Body of pancreas (tissue), 4 donors: Measurements from ENCODE around the gene ZNF653. TPM values are rescaled to one million over a fixed set of nuclear protein-coding genes. Genes with fewer than 3 reads are reported as not detected.

Experiments
- ATAC-seq: fragments of 150-250 bp; one replicate; pipeline ENCODE4 v1.9.1; 2016
- DNase-seq, 4 donors: peaks; one replicate each; pipeline ENCODE4 v3.0.0-alpha.2; 2019
- H3K27ac ChIP-seq, 4 donors: fragments of 200-600 bp; sonication (generic); 1 replicate in 3 of 4; 2 replicates in 1 of 4; pipeline versions ENCODE4 v1.5.1 to v1.6.1; 2016 to 2019; ENCODE audit warnings: mild to moderate bottlenecking in 1 of 4, mixed read lengths in 1 of 4, moderate library complexity in 1 of 4
- H3K27me3 ChIP-seq, 2 donors: fragments of 200-600 bp; sonication (generic); one replicate each; pipeline ENCODE4 v1.6.0; 2016; ENCODE audit warnings: mild to moderate bottlenecking in 1 of 2
- H3K36me3 ChIP-seq, 2 donors: fragments of 200-600 bp; sonication (generic); replicated peaks in 1 of 2; 2 replicates each; pipeline ENCODE4 v1.5.1; 2016; ENCODE audit warnings: low read depth in 2 of 2; ENCODE audit not compliant: insufficient read depth in 1 of 2
- H3K4me1 ChIP-seq: fragments of 200-600 bp; sonication (generic); one replicate; pipeline ENCODE4 v1.6.0; 2016
- H3K4me3 ChIP-seq, 2 donors: fragments of 200-600 bp; sonication (generic); 1 replicate in 1 of 2; 2 replicates in 1 of 2; pipeline ENCODE4 v1.5.1; 2016 to 2019
- H3K9me3 ChIP-seq, 3 donors: fragments of 200-600 bp; sonication (generic); 1 replicate in 2 of 3; 2 replicates in 1 of 3; pipeline ENCODE4 v1.5.1; 2016
- CTCF ChIP-seq, 7 experiments: fragments of 450-650 bp in 4 of 7; fragments of 200-600 bp in 3 of 7; sonication (generic) in 3 of 7; IDR thresholded peaks; one replicate each; pipeline ENCODE4 v1.5.1; 2016 to 2019; ENCODE audit warnings: antibody characterized with exemption in 7 of 7
- POLR2A ChIP-seq, 3 donors: fragments of 450-650 bp; IDR thresholded peaks; one replicate each; pipeline ENCODE4 v1.6.1; 2016; ENCODE audit warnings: antibody characterized with exemption in 3 of 3, mild to moderate bottlenecking in 2 of 3
- WGBS, 2 donors: methylation state at CpG; one replicate each; pipeline ENCODE4 v1.1.5; 2017; 5-methylcytosine and 5-hydroxymethylcytosine counted together
- intact Hi-C: fragments of 100-400 bp; cut with DNase I; formaldehyde crosslinking; loops from one replicate; pipeline ENCODE4 v1.15.1; 2023
- total RNA-seq, 2 donors: library from RNA; depleted of rRNA; stranded (reverse); fragments of >200 nt; gene quantifications; one replicate each; pipeline ENCODE4 v1.1.0, GENCODE V29; 2016

Gene ZNF653
- total RNA-seq, 2 donors from 2014 or later: 9.6 to 22.1 TPM

GRCh38 chr19:11541238-11541637 lies 35.6 kb upstream of the ZNF653 start:
- TF ChIP-seq CTCF (IDR thresholded peaks at IDR 0.05) (no peak), POLR2A (IDR thresholded peaks at IDR 0.05) (no peak)
- ATAC-seq: no peak
- Histone ChIP-seq H3K9me3 (no peaks in the 10 kb centered on the region), H3K27me3 (peaks cover 0 to 11% of the 10 kb centered on the region in 2 donors), H3K27ac (no peak overlapping the region), H3K4me1 (peaks cover 6% of the 10 kb centered on the region), H3K4me3 (no peak overlapping the region), H3K36me3 (no peaks in the 10 kb centered on the region)
- intact Hi-C loops: no loop called here
- WGBS, 2 donors: 68 to 77% methylated on average over 3 of the region's 3 CpGs
- DNase-seq: no peak

GRCh38 chr19:11540645-11541044 lies 35.0 kb upstream of the ZNF653 start:
- intact Hi-C loops: no loop called here
- peaks cover 12% of the 10 kb centered on the region for H3K4me1 ChIP-seq
- H3K4me3 ChIP-seq: no peak overlapping the region
- peak in 1 of 4 donors; percentile 29 for DNase-seq
- H3K36me3 ChIP-seq: no peaks in the 10 kb centered on the region
- 55 to 75% methylated on average over 2 to 5 of the region's 5 CpGs for WGBS, 2 donors
- TF ChIP-seq CTCF (IDR thresholded peaks at IDR 0.05) (no peak), POLR2A (IDR thresholded peaks at IDR 0.05) (no peak)
- H3K27me3 ChIP-seq: peaks cover 0 to 11% of the 10 kb centered on the region in 2 donors
- no peak overlapping the region for H3K27ac ChIP-seq
- H3K9me3 ChIP-seq: no peaks in the 10 kb centered on the region
- no peak for ATAC-seq

GRCh38 chr19:11539495-11540365 lies 34.1 kb upstream of the ZNF653 start:
- no peak for ATAC-seq

GRCh38 chr19:11538232-11539036 lies 32.8 kb upstream of the ZNF653 start, which contains the start of gene CNN1:
CNN1 (plus strand) TSS chr19:11538851; CDS start chr19:11538928, 77 bp downstream.
- 42 to 55% methylated on average over 13 to 21 of the region's 21 CpGs for WGBS, 2 donors
- DNase-seq (peak in 2 of 4 donors; percentile 27 to 42), ATAC-seq (no peak)
- Histone ChIP-seq H3K9me3 (no peaks in the 10 kb centered on the region), H3K4me3 (no peak within 1 kb of the TSS), H3K27me3 (peaks cover 0 to 11% of the 10 kb centered on the region in 2 donors), H3K36me3 (no peaks in the 10 kb centered on the region), H3K27ac (no peak within 1 kb of the TSS), H3K4me1 (peaks cover 15% of the 10 kb centered on the region)
- intact Hi-C loops: no loop called here
- TF ChIP-seq CTCF (IDR thresholded peaks at IDR 0.05): no peak
- TF ChIP-seq POLR2A (IDR thresholded peaks at IDR 0.05): no peak

More at GRCh38 chr19:11539495-11540365, 34.1 kb upstream of the ZNF653 start:
- no peak for TF ChIP-seq POLR2A (IDR thresholded peaks at IDR 0.05)
- TF ChIP-seq CTCF (IDR thresholded peaks at IDR 0.05): no peak
- H3K9me3 ChIP-seq: no peaks in the 10 kb centered on the region
- H3K4me1 ChIP-seq: peaks cover 15% of the 10 kb centered on the region
- H3K4me3 ChIP-seq: no peak overlapping the region
- no peak for DNase-seq
- H3K36me3 ChIP-seq: no peaks in the 10 kb centered on the region
- intact Hi-C loops: no loop called here
- peaks cover 0 to 11% of the 10 kb centered on the region in 2 donors for H3K27me3 ChIP-seq
- H3K27ac ChIP-seq: no peak overlapping the region
- WGBS, 2 donors: 13 to 32% methylated on average over 9 to 28 of the region's 36 CpGs
